Pons (tissue), 1 donor: ENCODE data around the gene NARF.
"Not testable (repeated sequence)": the region's sequence is repeated elsewhere in the genome, so short reads cannot be mapped to it uniquely, and the experiment has no call there.

Experiments used
- DNase-seq: peaks from one replicate; pipeline ENCODE4 v3.0.0-alpha.2; 2016; ENCODE audit warnings: low spot score

Gene NARF

GRCh38 chr17:82536512-82537201 lies 78.1 kb downstream of the NARF start:
- no peak for DNase-seq

GRCh38 chr17:82537228-82537627 lies 78.7 kb downstream of the NARF start:
- not testable (repeated sequence) for DNase-seq

- not testable (repeated sequence) for DNase-seq
These were observed 80.5 kb downstream of the NARF start for GRCh38 chr17:82539076-82539475.
